Fibroblast of skin of right biceps (primary cell): ENCODE results near the gene TMEM50B.
"Not testable (repeated sequence)": the region's sequence is repeated elsewhere in the genome, so short reads cannot be mapped to it uniquely, and the experiment has no call there.

ENCODE experiments used
- DNase-seq: peaks from one replicate; pipeline ENCODE4 v3.0.0-alpha.2; 2013

Gene TMEM50B

GRCh38 chr21:33425825-33426224 lies 53.9 kb downstream of the TMEM50B start:
- no peak for DNase-seq

GRCh38 chr21:33424214-33424613 lies 55.6 kb downstream of the TMEM50B start:
- no peak for DNase-seq

GRCh38 chr21:33421713-33422393 lies 57.9 kb downstream of the TMEM50B start:
- DNase-seq, result no peak

- no peak for DNase-seq
Observed at GRCh38 chr21:33419538-33420123, 60.1 kb downstream of the TMEM50B start.

- DNase-seq, result no peak
Observed at GRCh38 chr21:33418691-33419090, 61.1 kb downstream of the TMEM50B start.

- DNase-seq, result no peak
Observed at GRCh38 chr21:33414926-33415325, 64.8 kb downstream of the TMEM50B start.

GRCh38 chr21:33414068-33414467 lies 65.7 kb downstream of the TMEM50B start:
- no peak for DNase-seq

- no peak for DNase-seq
Observed at GRCh38 chr21:33412832-33413519, 66.8 kb downstream of the TMEM50B start.

- not testable (repeated sequence) for DNase-seq
Observed at GRCh38 chr21:33412439-33412831, 67.3 kb downstream of the TMEM50B start.

- no peak for DNase-seq
Observed at GRCh38 chr21:33411949-33412430, 67.8 kb downstream of the TMEM50B start.

- DNase-seq, result no peak
Observed at GRCh38 chr21:33406493-33406892, 73.3 kb downstream of the TMEM50B start.

- DNase-seq, result peak; percentile 59
Observed at GRCh38 chr21:33403786-33404585, 75.8 kb downstream of the TMEM50B start.

- DNase-seq, result peak; percentile 55
Observed at GRCh38 chr21:33403128-33403785, 76.5 kb downstream of the TMEM50B start, which contains the start of gene IFNGR2. TSS of gene IFNGR2 (plus strand) at chr21:33403413. CDS start at chr21:33403544, 131 bp downstream.

- DNase-seq, result peak; percentile 79
Observed at GRCh38 chr21:33402001-33402979, 77.5 kb downstream of the TMEM50B start.

- peak; percentile 35 for DNase-seq
Observed at GRCh38 chr21:33401630-33401992, 78.2 kb downstream of the TMEM50B start.
